Activated B cell treated with CpG ODN at 0.5 μM for 24 hours (primary cell): ENCODE results near the gene TSPYL4. TPM values are rescaled to one million over a fixed set of nuclear protein-coding genes. Genes with fewer than 3 reads are reported as not detected.

Source experiments
- ATAC-seq: fragments of 200-7000 bp; cut with Tn5 transposase; one replicate; pipeline ENCODE4 v1.10.0; 2021; ENCODE audit warnings: low read depth, mild to moderate bottlenecking, moderate library complexity
- CTCF ChIA-PET: fragments of 350-600 bp; sonication (Branson Sonifier 250); formaldehyde crosslinking; loops from one replicate; lab custom pipeline; 2021; ENCODE audit warnings: antibody characterized with exemption; lab: Charles Lee
- POLR2A ChIA-PET: fragments of 350-600 bp; sonication (Branson Sonifier 250); formaldehyde crosslinking; loops from one replicate; lab custom pipeline; 2021; ENCODE audit warnings: antibody characterized with exemption; lab: Charles Lee
- DNase-seq: peaks from one replicate; pipeline ENCODE4 v3.0.0; 2022
- H3K27ac Mint-ChIP-seq: one replicate; pipeline ENCODE4 v1.8.0; 2020; ENCODE audit warnings: mixed read lengths
- H3K27me3 Mint-ChIP-seq: one replicate; pipeline ENCODE4 v1.8.0; 2021; ENCODE audit warnings: mixed read lengths
- H3K36me3 Mint-ChIP-seq: one replicate; pipeline ENCODE4 v1.8.0; 2021; ENCODE audit warnings: low read depth, mixed read lengths
- H3K4me1 Mint-ChIP-seq: one replicate; pipeline ENCODE4 v1.8.0; 2021; ENCODE audit warnings: mixed read lengths
- H3K4me3 Mint-ChIP-seq: one replicate; pipeline ENCODE4 v1.8.0; 2020; ENCODE audit warnings: mild to moderate bottlenecking, mixed read lengths
- H3K9me3 Mint-ChIP-seq: one replicate; pipeline ENCODE4 v1.8.0; 2020; ENCODE audit warnings: mixed read lengths
- intact Hi-C: fragments of 100-400 bp; cut with micrococcal nuclease; formaldehyde crosslinking; loops from one replicate; pipeline ENCODE4 v1.15.1; 2024
- total RNA-seq: library from RNA; stranded (reverse); gene quantifications from 2 replicates; pipeline ENCODE4 v1.2.3, GENCODE V29; 2022
- TF ChIP-seq, protein P1 (sequence below): fragments of 200-600 bp; IDR thresholded peaks from one replicate; pipeline ENCODE4 v1.8.0; 2022; ENCODE audit warnings: antibody characterized with exemption, mild to moderate bottlenecking

TSPYL4 gene
- total RNA-seq, 1 donor from 2014 or later: 16.7 TPM

- no peak for ATAC-seq
- H3K27me3 Mint-ChIP-seq: no peaks in the 10 kb centered on the region
- ChIA-PET POLR2A (interaction anchor here (0.6 kb wide), 1 partner anchor 145 kb away, joined by 3 read pairs; no protein-coding TSS in a partner anchor), CTCF (no interaction called here)
- TF ChIP-seq, protein P1, sequence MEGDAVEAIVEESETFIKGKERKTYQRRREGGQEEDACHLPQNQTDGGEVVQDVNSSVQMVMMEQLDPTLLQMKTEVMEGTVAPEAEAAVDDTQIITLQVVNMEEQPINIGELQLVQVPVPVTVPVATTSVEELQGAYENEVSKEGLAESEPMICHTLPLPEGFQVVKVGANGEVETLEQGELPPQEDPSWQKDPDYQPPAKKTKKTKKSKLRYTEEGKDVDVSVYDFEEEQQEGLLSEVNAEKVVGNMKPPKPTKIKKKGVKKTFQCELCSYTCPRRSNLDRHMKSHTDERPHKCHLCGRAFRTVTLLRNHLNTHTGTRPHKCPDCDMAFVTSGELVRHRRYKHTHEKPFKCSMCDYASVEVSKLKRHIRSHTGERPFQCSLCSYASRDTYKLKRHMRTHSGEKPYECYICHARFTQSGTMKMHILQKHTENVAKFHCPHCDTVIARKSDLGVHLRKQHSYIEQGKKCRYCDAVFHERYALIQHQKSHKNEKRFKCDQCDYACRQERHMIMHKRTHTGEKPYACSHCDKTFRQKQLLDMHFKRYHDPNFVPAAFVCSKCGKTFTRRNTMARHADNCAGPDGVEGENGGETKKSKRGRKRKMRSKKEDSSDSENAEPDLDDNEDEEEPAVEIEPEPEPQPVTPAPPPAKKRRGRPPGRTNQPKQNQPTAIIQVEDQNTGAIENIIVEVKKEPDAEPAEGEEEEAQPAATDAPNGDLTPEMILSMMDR: no peak
- intact Hi-C loops: no loop called here
- DNase-seq: no peak
- H3K4me1 Mint-ChIP-seq: no peaks in the 10 kb centered on the region
- peaks cover 2% of the 10 kb centered on the region for H3K36me3 Mint-ChIP-seq
- no peak overlapping the region for H3K27ac Mint-ChIP-seq
- no peak overlapping the region for H3K4me3 Mint-ChIP-seq
- H3K9me3 Mint-ChIP-seq: no peaks in the 10 kb centered on the region
Measured at GRCh38 chr6:116206231-116206903, 47.5 kb downstream of the TSPYL4 start.

GRCh38 chr6:116205281-116205680, 48.6 kb downstream of the TSPYL4 start:
- H3K4me3 Mint-ChIP-seq: no peak overlapping the region

DNA sequence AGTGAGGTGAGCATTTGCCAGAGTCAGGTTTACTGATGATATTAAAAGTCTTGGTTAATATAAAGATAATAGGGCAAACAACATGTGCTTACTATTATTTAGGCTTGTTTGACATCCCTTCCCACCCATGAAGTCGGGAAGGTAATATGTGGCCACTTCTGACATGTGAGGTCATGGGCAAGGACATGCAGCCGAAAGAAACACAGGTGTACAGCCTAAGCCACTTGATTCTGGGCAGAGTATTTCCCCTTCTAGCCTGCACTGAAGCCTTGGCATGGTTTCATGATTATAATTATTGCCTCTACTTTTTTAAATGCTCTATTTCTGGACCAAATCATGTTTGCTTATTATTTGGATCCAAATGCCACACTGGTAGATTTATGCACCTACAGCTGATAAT, 52.3 kb downstream of the TSPYL4 start:
- intact Hi-C loops: loop anchor here (2.0 kb wide), 1 partner anchor 13 kb away; no protein-coding TSS in a partner anchor
- ChIA-PET POLR2A (no interaction called here), CTCF (no interaction called here)
- H3K4me1 Mint-ChIP-seq: no peaks in the 10 kb centered on the region
- no peaks in the 10 kb centered on the region for H3K9me3 Mint-ChIP-seq
- ATAC-seq (no peak), DNase-seq (no peak)
- TF ChIP-seq, protein P1: no peak
- H3K27me3 Mint-ChIP-seq: no peaks in the 10 kb centered on the region
- H3K36me3 Mint-ChIP-seq: peaks cover 10% of the 10 kb centered on the region
- H3K27ac Mint-ChIP-seq: no peak overlapping the region
- no peak overlapping the region for H3K4me3 Mint-ChIP-seq

More at GRCh38 chr6:116205281-116205680, 48.6 kb downstream of the TSPYL4 start:
- ATAC-seq (no peak), DNase-seq (no peak)
- H3K9me3 Mint-ChIP-seq: no peaks in the 10 kb centered on the region
- no peaks in the 10 kb centered on the region for H3K4me1 Mint-ChIP-seq
- TF ChIP-seq, protein P1: no peak
- no peak overlapping the region for H3K27ac Mint-ChIP-seq
- CTCF ChIA-PET: no interaction called here
- H3K36me3 Mint-ChIP-seq: peaks cover 2% of the 10 kb centered on the region
- POLR2A ChIA-PET: no interaction called here
- intact Hi-C loops: no loop called here
- no peaks in the 10 kb centered on the region for H3K27me3 Mint-ChIP-seq

DNA sequence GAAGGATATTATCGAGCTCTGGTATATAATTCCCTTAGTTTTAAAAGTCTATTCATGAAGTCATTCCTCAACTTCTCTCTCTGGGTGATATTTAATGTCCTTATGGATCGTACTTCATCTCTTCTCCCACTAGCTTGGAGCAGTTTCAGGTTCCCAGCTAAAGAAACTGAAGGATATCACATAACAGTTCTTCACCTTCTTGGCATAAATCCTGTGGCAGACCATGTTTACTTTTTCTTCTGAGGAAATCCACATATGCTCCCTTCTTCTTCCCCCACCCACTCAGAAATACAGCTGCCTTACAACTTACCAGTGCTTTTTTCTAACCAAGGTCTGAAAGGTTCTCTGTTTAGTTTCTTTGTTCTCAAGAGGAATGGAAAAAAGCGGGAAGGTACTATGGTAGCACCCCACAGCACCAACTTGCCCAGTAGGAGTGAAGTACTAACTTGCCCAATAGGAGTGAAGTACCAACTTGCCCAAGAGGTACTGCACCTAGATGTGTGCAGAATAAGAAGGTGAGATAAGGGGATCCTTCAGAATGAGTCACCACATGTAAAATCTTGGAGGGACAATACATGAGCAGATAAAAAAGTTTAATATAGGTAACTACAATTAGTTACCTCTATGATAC, 53.1 kb downstream of the TSPYL4 start:
- no peak overlapping the region for H3K4me3 Mint-ChIP-seq
- ChIA-PET CTCF (no interaction called here), POLR2A (no interaction called here)
- no peak overlapping the region for H3K27ac Mint-ChIP-seq
- intact Hi-C loops: loop anchor here (2.0 kb wide), 1 partner anchor 14 kb away; no protein-coding TSS in a partner anchor
- no peak for ATAC-seq
- H3K9me3 Mint-ChIP-seq: no peaks in the 10 kb centered on the region
- TF ChIP-seq, protein P1: no peak
- H3K36me3 Mint-ChIP-seq: peaks cover 10% of the 10 kb centered on the region
- no peaks in the 10 kb centered on the region for H3K27me3 Mint-ChIP-seq
- no peak for DNase-seq
- no peaks in the 10 kb centered on the region for H3K4me1 Mint-ChIP-seq

Other genes starting within 250 kb of the TSPYL4 start
- gene FRK, start 193.2 kb downstream of the TSPYL4 start, total RNA-seq: 0.31 and 0.37 TPM in 2 replicates
- 59.9 and 61.6 TPM in 2 replicates for gene NT5DC1, start 153.2 kb downstream of the TSPYL4 start, total RNA-seq
- not detected in 2 replicates for gene COL10A1, start 127.9 kb downstream of the TSPYL4 start, total RNA-seq
- gene TSPYL1, start 25.9 kb upstream of the TSPYL4 start, total RNA-seq: 67.4 and 68.4 TPM in 2 replicates
- 22.2 and 23.4 TPM in 2 replicates for gene DSE, start 116.9 kb upstream of the TSPYL4 start, total RNA-seq
- 15.0 and 16.5 TPM in 2 replicates for gene CALHM6, start 207.3 kb upstream of the TSPYL4 start, total RNA-seq